Epithelial cell of proximal tubule (primary cell): ENCODE data around the gene HSPBAP1. TPM values are rescaled to one million over a fixed set of nuclear protein-coding genes. Genes with fewer than 3 reads are reported as not detected.

Experiments used
- DNase-seq: peaks from one replicate; pipeline ENCODE4 v3.0.0-alpha.2; 2011; ENCODE audit warnings: low read depth
- H3K4me3 ChIP-seq: 2 replicates; pipeline ENCODE4 v1.5.1; 2011; ENCODE audit warnings: low read depth, mild to moderate bottlenecking, low read length
- CTCF ChIP-seq: conservative IDR thresholded peaks from 2 replicates; pipeline ENCODE4 v1.5.1; 2012; ENCODE audit warnings: low read depth, mild to moderate bottlenecking, low read length
- total RNA-seq: library from RNA; depleted of rRNA; stranded (reverse); fragments of >200 nt; gene quantifications from 2 replicates; pipeline ENCODE4 v1.2.3, GENCODE V29; 2015

HSPBAP1 gene
- total RNA-seq = 5.0 and 5.1 TPM in 2 replicates

- H3K4me3 ChIP-seq = peak within 1 kb of the TSS; percentile 72
- no peak for TF ChIP-seq CTCF
- peak; percentile 84 for DNase-seq
Measured at GRCh38 chr3:122793568-122794416, at the start of gene HSPBAP1. Gene HSPBAP1 (minus strand): TSS chr3:122793831. CDS start chr3:122793680, 151 bp downstream.

GRCh38 chr3:122835590-122835989, 42.0 kb upstream of the HSPBAP1 start:
- no peak for TF ChIP-seq CTCF
- DNase-seq = no peak
- no peak overlapping the region for H3K4me3 ChIP-seq

- DNase-seq = no peak
- no peak overlapping the region for H3K4me3 ChIP-seq
- no peak for TF ChIP-seq CTCF
Measured at GRCh38 chr3:122828281-122828680, 34.6 kb upstream of the HSPBAP1 start.

GRCh38 chr3:122826278-122826677, 32.6 kb upstream of the HSPBAP1 start:
- no peak for DNase-seq
- no peak overlapping the region for H3K4me3 ChIP-seq
- TF ChIP-seq CTCF = no peak

GRCh38 chr3:122825460-122825859, 31.8 kb upstream of the HSPBAP1 start:
- H3K4me3 ChIP-seq = no peak overlapping the region
- no peak for TF ChIP-seq CTCF
- no peak for DNase-seq

GRCh38 chr3:122824465-122825381, 31.1 kb upstream of the HSPBAP1 start:
- no peak for DNase-seq
- no peak for TF ChIP-seq CTCF
- no peak overlapping the region for H3K4me3 ChIP-seq
